B cell (primary cell): ENCODE results near the gene CIART.

Source experiments
- CTCF ChIP-seq: fragments of 200-600 bp; IDR thresholded peaks from one replicate; pipeline ENCODE4 v1.8.0; 2022; ENCODE audit warnings: antibody characterized with exemption, mild to moderate bottlenecking
- EZH2 ChIP-seq: IDR thresholded peaks from 2 replicates; pipeline ENCODE4 v1.6.1; 2012; ENCODE audit warnings: borderline replicate concordance, low read depth, mild to moderate bottlenecking, moderate library complexity, low read length; ENCODE audit not compliant: insufficient read depth, poor library complexity, severe bottlenecking

GRCh38 chr1:150249936-150250335, 32.4 kb upstream of the CIART start:
- no peak for TF ChIP-seq CTCF
- no peak for TF ChIP-seq EZH2
